ENCODE measurements around the gene TLN1.

DNA sequence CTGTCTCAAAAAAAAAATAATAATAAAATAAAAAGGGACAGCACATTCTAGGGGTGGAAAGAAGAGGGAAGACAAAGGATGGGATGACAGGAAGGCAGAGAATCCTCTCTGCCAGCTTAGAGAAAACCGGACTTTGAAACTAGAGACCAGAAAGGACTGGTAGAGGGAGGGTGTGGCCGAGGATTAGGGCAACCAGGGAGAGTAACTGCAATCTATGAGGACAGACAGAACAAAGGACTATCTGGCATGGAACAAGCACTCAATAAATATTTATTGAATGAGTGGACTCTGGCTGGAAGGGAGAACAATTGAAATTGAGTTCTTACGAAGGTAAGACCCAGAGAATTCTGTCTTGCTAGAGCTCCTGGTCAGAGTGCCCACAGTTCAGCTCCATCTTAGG is 14.6 kb upstream of the TLN1 start:
- TF ChIP-seq, protein P1, sequence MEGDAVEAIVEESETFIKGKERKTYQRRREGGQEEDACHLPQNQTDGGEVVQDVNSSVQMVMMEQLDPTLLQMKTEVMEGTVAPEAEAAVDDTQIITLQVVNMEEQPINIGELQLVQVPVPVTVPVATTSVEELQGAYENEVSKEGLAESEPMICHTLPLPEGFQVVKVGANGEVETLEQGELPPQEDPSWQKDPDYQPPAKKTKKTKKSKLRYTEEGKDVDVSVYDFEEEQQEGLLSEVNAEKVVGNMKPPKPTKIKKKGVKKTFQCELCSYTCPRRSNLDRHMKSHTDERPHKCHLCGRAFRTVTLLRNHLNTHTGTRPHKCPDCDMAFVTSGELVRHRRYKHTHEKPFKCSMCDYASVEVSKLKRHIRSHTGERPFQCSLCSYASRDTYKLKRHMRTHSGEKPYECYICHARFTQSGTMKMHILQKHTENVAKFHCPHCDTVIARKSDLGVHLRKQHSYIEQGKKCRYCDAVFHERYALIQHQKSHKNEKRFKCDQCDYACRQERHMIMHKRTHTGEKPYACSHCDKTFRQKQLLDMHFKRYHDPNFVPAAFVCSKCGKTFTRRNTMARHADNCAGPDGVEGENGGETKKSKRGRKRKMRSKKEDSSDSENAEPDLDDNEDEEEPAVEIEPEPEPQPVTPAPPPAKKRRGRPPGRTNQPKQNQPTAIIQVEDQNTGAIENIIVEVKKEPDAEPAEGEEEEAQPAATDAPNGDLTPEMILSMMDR (IDR thresholded peaks at IDR 0.05): no peak
- TF ChIP-seq ZFX (IDR thresholded peaks at IDR 0.05; ENCODE audit: borderline replicate concordance): no peak

Measured in 22Rv1 (cell line).